H1 (cell line): ENCODE results near the gene SHISA6. TPM values are rescaled to one million over a fixed set of nuclear protein-coding genes. Genes with fewer than 3 reads are reported as not detected.

Experiments used
- CTCF ChIA-PET: fragments of 300-600 bp; sonication (Branson Sonifier 250); formaldehyde crosslinking; loops from one replicate; lab custom pipeline; 2021; ENCODE audit not compliant: partially characterized antibody; lab: Charles Lee
- POLR2A ChIA-PET: fragments of 300-600 bp; sonication (Branson Sonifier 250); formaldehyde crosslinking; loops from one replicate; lab custom pipeline; 2021; ENCODE audit warnings: inconsistent platforms; ENCODE audit not compliant: partially characterized antibody; lab: Charles Lee
- DNase-seq, 2 experiments: peaks; one replicate each; pipeline versions ENCODE4 v3.0.0 to v3.0.0-alpha.2; 2010 to 2022; ENCODE audit warnings: low spot score in 2 of 2, low read depth in 1 of 2, mixed read lengths in 1 of 2
- FAIRE-seq: peaks from 2 replicates; lab custom pipeline; 2011; peaks lifted over from hg19 to GRCh38; lab: Jason Lieb, UNC
- H2AFZ ChIP-seq: 2 replicates; pipeline ENCODE4 v1.8.1; 2012; ENCODE audit warnings: low read length, inconsistent platforms
- H2AK5ac ChIP-seq: 2 replicates; pipeline ENCODE4 v1.6.1; 2013; ENCODE audit warnings: low read depth, low read length
- H2BK120ac ChIP-seq: replicated peaks from 2 replicates; pipeline ENCODE3; 2013; ENCODE audit warnings: low read depth, low read length, inconsistent platforms
- H2BK12ac ChIP-seq: 2 replicates; pipeline ENCODE4 v1.6.1; 2013; ENCODE audit warnings: low read depth, low read length
- H2BK15ac ChIP-seq: 2 replicates; pipeline ENCODE4 v1.6.1; 2013; ENCODE audit warnings: low read length
- H2BK20ac ChIP-seq: 2 replicates; pipeline ENCODE4 v1.6.1; 2013; ENCODE audit warnings: low read length
- H2BK5ac ChIP-seq: 2 replicates; pipeline ENCODE4 v1.6.1; 2013; ENCODE audit warnings: low read depth, low read length
- H3K14ac ChIP-seq: 2 replicates; pipeline ENCODE4 v1.6.1; 2013; ENCODE audit warnings: inconsistent platforms; ENCODE audit not compliant: insufficient read length
- H3K18ac ChIP-seq: 2 replicates; pipeline ENCODE4 v1.6.1; 2013; ENCODE audit warnings: low read length; ENCODE audit errors: extremely low read depth
- H3K23ac ChIP-seq: 2 replicates; pipeline ENCODE4 v1.6.1; 2013; ENCODE audit warnings: inconsistent platforms; ENCODE audit not compliant: insufficient read length
- H3K23me2 ChIP-seq: 2 replicates; pipeline ENCODE4 v1.6.1; 2013; ENCODE audit warnings: low read depth, low read length
- H3K27ac ChIP-seq: 2 replicates; pipeline ENCODE4 v1.6.1; 2011; ENCODE audit warnings: low read depth, low read length, inconsistent platforms
- H3K27me3 ChIP-seq, 4 experiments: replicated peaks in 1 of 4; 1 replicate in 1 of 4; 2 replicates in 3 of 4; pipeline versions ENCODE4 v1.6.1 to v1.8.1; 2011 to 2013; ENCODE audit warnings: low read length in 3 of 4, mild to moderate bottlenecking in 3 of 4, inconsistent platforms in 2 of 4, mixed read lengths in 2 of 4, moderate library complexity in 1 of 4; ENCODE audit not compliant: control insufficient read depth in 3 of 4, insufficient read depth in 3 of 4; ENCODE audit errors: extremely low read depth in 1 of 4
- H3K36me3 ChIP-seq, 4 experiments: 2 replicates each; pipeline versions ENCODE4 v1.6.1 to v1.8.1; 2011 to 2013; ENCODE audit warnings: mild to moderate bottlenecking in 4 of 4, low read length in 3 of 4, moderate library complexity in 2 of 4, control low read depth in 1 of 4, inconsistent platforms in 1 of 4; ENCODE audit not compliant: insufficient read depth in 4 of 4, control insufficient read depth in 2 of 4
- H3K4ac ChIP-seq: replicated peaks from 2 replicates; pipeline ENCODE3; 2013; ENCODE audit warnings: low read length, low read depth, mixed read lengths, inconsistent platforms; ENCODE audit not compliant: insufficient read length
- H3K4me1 ChIP-seq, 4 experiments: replicated peaks in 1 of 4; 1 replicate in 1 of 4; 2 replicates in 3 of 4; pipeline versions ENCODE4 v1.6.1 to v1.8.1; 2011 to 2013; ENCODE audit warnings: low read length in 3 of 4, inconsistent platforms in 2 of 4, mixed read lengths in 1 of 4; ENCODE audit not compliant: insufficient read depth in 4 of 4, control insufficient read depth in 3 of 4
- H3K4me2 ChIP-seq, 2 experiments: 2 replicates each; pipeline versions ENCODE4 v1.6.1 to v1.8.1; 2011 to 2013; ENCODE audit warnings: low read depth in 2 of 2, low read length in 2 of 2, control low read depth in 1 of 2, inconsistent platforms in 1 of 2, mild to moderate bottlenecking in 1 of 2; ENCODE audit not compliant: insufficient read depth in 1 of 2
- H3K4me3 ChIP-seq, 4 experiments: fragments of 200-600, 300-600 bp in 1 of 4; sonication (generic), shearing (Covaris generic), sonication (Bioruptor Twin) in 1 of 4; 2 replicates each; pipeline versions ENCODE4 v1.5.1 to v1.8.1; 2011 to 2016; ENCODE audit warnings: low read length in 4 of 4, low read depth in 3 of 4, control low read depth in 2 of 4, inconsistent platforms in 2 of 4, mild to moderate bottlenecking in 2 of 4, mixed read lengths in 1 of 4, moderate library complexity in 1 of 4; ENCODE audit not compliant: insufficient read depth in 2 of 4; ENCODE audit errors: extremely low read depth in 1 of 4
- H3K56ac ChIP-seq: replicated peaks from 2 replicates; pipeline ENCODE3; 2013; ENCODE audit warnings: low read depth, mild to moderate bottlenecking, mixed read lengths, low read length, inconsistent platforms; ENCODE audit not compliant: insufficient read length
- H3K79me1 ChIP-seq: 2 replicates; pipeline ENCODE4 v1.6.1; 2013; ENCODE audit warnings: low read depth, low read length, control low read depth
- H3K79me2 ChIP-seq, 2 experiments: 2 replicates each; pipeline versions ENCODE4 v1.6.1 to v1.8.1; 2012 to 2013; ENCODE audit warnings: low read length in 2 of 2, mild to moderate bottlenecking in 2 of 2, inconsistent platforms in 1 of 2; ENCODE audit not compliant: insufficient read depth in 2 of 2, control insufficient read depth in 1 of 2
- H3K9ac ChIP-seq, 4 experiments: replicated peaks in 1 of 4; 1 replicate in 1 of 4; 2 replicates in 3 of 4; pipeline versions ENCODE4 v1.6.1 to v1.8.1; 2011 to 2013; ENCODE audit warnings: low read depth in 3 of 4, low read length in 3 of 4, control low read depth in 2 of 4, mild to moderate bottlenecking in 2 of 4, moderate library complexity in 2 of 4, inconsistent platforms in 1 of 4; ENCODE audit errors: extremely low read depth in 1 of 4
- H3K9me3 ChIP-seq, 2 experiments: 2 replicates each; pipeline versions ENCODE4 v1.6.1 to v1.8.1; 2012 to 2013; ENCODE audit warnings: mild to moderate bottlenecking in 2 of 2, moderate library complexity in 2 of 2, control low read depth in 1 of 2, inconsistent platforms in 1 of 2, low read depth in 1 of 2, low read length in 1 of 2, mixed read lengths in 1 of 2; ENCODE audit not compliant: insufficient read depth in 2 of 2
- H4K20me1 ChIP-seq, 2 experiments: replicated peaks in 1 of 2; 2 replicates each; pipeline versions ENCODE3 to v1.8.1; 2011 to 2013; ENCODE audit warnings: inconsistent platforms in 2 of 2, low read length in 2 of 2, mild to moderate bottlenecking in 1 of 2; ENCODE audit not compliant: insufficient read depth in 2 of 2, control insufficient read depth in 1 of 2
- H4K5ac ChIP-seq: 2 replicates; pipeline ENCODE4 v1.6.1; 2013; ENCODE audit warnings: low read length, low read depth, mixed read lengths, inconsistent platforms; ENCODE audit not compliant: insufficient read length
- H4K8ac ChIP-seq: 2 replicates; pipeline ENCODE4 v1.8.0; 2013; ENCODE audit warnings: mild to moderate bottlenecking, moderate library complexity, low read length, inconsistent platforms; ENCODE audit not compliant: insufficient read depth; ENCODE audit errors: extremely low read depth
- H4K91ac ChIP-seq: replicated peaks from 2 replicates; pipeline ENCODE3; 2013; ENCODE audit warnings: low read length, mixed read lengths, inconsistent platforms; ENCODE audit not compliant: insufficient read length
- CTCF ChIP-seq, 3 experiments: IDR thresholded peaks; 1 replicate in 2 of 3; 2 replicates in 1 of 3; pipeline versions ENCODE4 v1.5.1 to v1.6.1; 2011; ENCODE audit warnings: low read length in 3 of 3, mild to moderate bottlenecking in 3 of 3, inconsistent platforms in 2 of 3, low read depth in 1 of 3, moderate library complexity in 1 of 3; ENCODE audit not compliant: insufficient read depth in 1 of 3; ENCODE audit errors: control extremely low read depth in 1 of 3
- HDAC6 ChIP-seq: IDR thresholded peaks from one replicate; pipeline ENCODE4 v1.7.1; 2012; ENCODE audit warnings: low read depth, mild to moderate bottlenecking, inconsistent platforms, low read length, moderate library complexity
- KDM4A ChIP-seq: IDR thresholded peaks from one replicate; pipeline ENCODE4 v1.7.1; 2012; ENCODE audit warnings: low read depth, mild to moderate bottlenecking, moderate library complexity, low read length, inconsistent platforms; ENCODE audit not compliant: severe bottlenecking
- RNF2 ChIP-seq: fragments of 200-900, 300-1000 bp; sonication (generic); IDR thresholded peaks from 2 replicates; pipeline ENCODE4 v1.7.1; 2016; ENCODE audit warnings: borderline replicate concordance, low read depth, mild to moderate bottlenecking, antibody characterized with exemption, low read length; ENCODE audit not compliant: poor library complexity, severe bottlenecking; ENCODE audit errors: missing control alignments
- SP2 ChIP-seq: IDR thresholded peaks from 2 replicates; pipeline ENCODE4 v1.6.1; 2012; ENCODE audit warnings: mild to moderate bottlenecking, low read length, inconsistent platforms
- SP4 ChIP-seq: IDR thresholded peaks from 2 replicates; pipeline ENCODE4 v1.6.1; 2012; ENCODE audit warnings: low read length, inconsistent platforms
- SRF ChIP-seq: IDR thresholded peaks from 2 replicates; pipeline ENCODE4 v1.6.1; 2011; ENCODE audit warnings: mild to moderate bottlenecking, low read depth, low read length, moderate library complexity
- USF2 ChIP-seq: IDR thresholded peaks from 2 replicates; pipeline ENCODE4 v1.6.1; 2011; ENCODE audit warnings: low read length, improper control_type of control experiment
- WGBS, 2 experiments: shearing (Covaris generic) in 1 of 2; methylation state at CpG; one replicate each; pipeline versions ENCODE4 v1.1.6 to v1.1.7; 2013 to 2015; ENCODE audit warnings: low lambda C conversion rate in 2 of 2, mixed read lengths in 2 of 2, inconsistent platforms in 1 of 2, low coverage in 1 of 2, missing lambda C conversion rate in 1 of 2; ENCODE audit not compliant: insufficient replicate concordance in 2 of 2, insufficient coverage in 1 of 2, insufficient read length in 1 of 2; ENCODE audit errors: extremely low coverage in 1 of 2, missing lambda C conversion rate in 1 of 2; 5-methylcytosine and 5-hydroxymethylcytosine counted together
- polyA plus RNA-seq, 7 experiments: library from polyadenylated mRNA; depleted of rRNA in 3 of 7; stranded (reverse) in 5 of 7; unstranded in 2 of 7; fragments of >200 nt in 5 of 7; fragments of 200-250 nt in 2 of 7; gene quantifications; 1 replicate in 5 of 7; 2 replicates in 1 of 7; 4 replicates in 1 of 7; pipeline versions ENCODE4 v1.2.1 to v1.2.3, GENCODE V29; 2011 to 2013; ENCODE audit warnings: missing spikeins in 2 of 7, mixed read lengths in 2 of 7
- total RNA-seq: library from RNA; stranded (reverse); fragmentation: NEBNext Ultra II Directional; extraction: Animal tissue kit (Norgen Biotek cat#: 25700); gene quantifications from 2 replicates; pipeline ENCODE4 v1.2.1, GENCODE V29; 2021

SHISA6 gene
- total and polyA plus RNA-seq, 2 of the 8 experiments (the other 6 are each of a cell fraction or from before 2014, with no cell fraction given) = 2.9 to 4.8 TPM

- H3K4ac ChIP-seq = no peak overlapping the region
- H3K27me3 ChIP-seq = no peaks in the 10 kb centered on the region
- H3K9me3 ChIP-seq = no peaks in the 10 kb centered on the region
- no peaks in the 10 kb centered on the region for H4K20me1 ChIP-seq
- no peak overlapping the region for H3K18ac ChIP-seq
- H3K23me2 ChIP-seq = no peaks in the 10 kb centered on the region
- no peak overlapping the region for H4K91ac ChIP-seq
- ChIA-PET POLR2A (interaction anchor here (1.0 kb wide), 1 partner anchor 492 kb away, joined by 3 read pairs; the partner anchor contains the start of gene TMEM220), CTCF (interaction anchor here (0.5 to 1.6 kb wide), 3 partner anchors 17 to 502 kb away, joined by 3 read pairs; no protein-coding TSS in a partner anchor)
- H2BK20ac ChIP-seq = no peak overlapping the region
- no peak overlapping the region for H2AK5ac ChIP-seq
- WGBS, 2 experiments = 84% methylated on average over 5 of the region's 5 CpGs; no CpG with 5 or more reads in 1 of the 2 experiments
- no peak overlapping the region for H3K56ac ChIP-seq
- H2BK5ac ChIP-seq = no peak overlapping the region
- no peak overlapping the region for H2BK12ac ChIP-seq
- H3K27ac ChIP-seq = no peak overlapping the region
- no peak overlapping the region for H4K5ac ChIP-seq
- no peak for DNase-seq
- H3K79me2 ChIP-seq = no peaks in the 10 kb centered on the region
- no peak overlapping the region for H3K4me3 ChIP-seq
- H2BK15ac ChIP-seq = no peak overlapping the region
- H4K8ac ChIP-seq = no peak overlapping the region
- no peaks in the 10 kb centered on the region for H3K4me1 ChIP-seq
- H2AFZ ChIP-seq = peak overlapping the region; percentile 59; the same call in 1 of the 2 replicates
- H3K4me2 ChIP-seq = no peak overlapping the region
- no peaks in the 10 kb centered on the region for H3K36me3 ChIP-seq
- no peak for FAIRE-seq
- H3K9ac ChIP-seq = no peak overlapping the region
- H3K79me1 ChIP-seq = no peaks in the 10 kb centered on the region
- H2BK120ac ChIP-seq = no peak overlapping the region
- no peak overlapping the region for H3K14ac ChIP-seq
- H3K23ac ChIP-seq = no peak overlapping the region
- no peak for TF ChIP-seq CTCF (IDR thresholded peaks at IDR 0.05; ENCODE audit: control extremely low read depth in 1 of 3, insufficient read depth in 1 of 3, low read depth in 1 of 3, low read length in 3 of 3)
- no peak for TF ChIP-seq SP4
- no peak for TF ChIP-seq HDAC6
- no peak for TF ChIP-seq SRF
- TF ChIP-seq USF2 = no peak
- TF ChIP-seq KDM4A = no peak
- TF ChIP-seq SP2 = no peak
- TF ChIP-seq RNF2 = no peak
Measured at GRCh38 chr17:11221721-11222120, 19.3 kb upstream of the SHISA6 start.
